ENCODE data around the gene FOXN3.

Gene FOXN3

GRCh38 chr14:89360277-89360676, 56.8 kb downstream of the FOXN3 start:
- no peak for DNase-seq (ENCODE audit: low read depth, low spot score)

- DNase-seq (ENCODE audit: low read depth, low spot score), result no peak
These were observed 57.4 kb downstream of the FOXN3 start for GRCh38 chr14:89359477-89360222.

DNA sequence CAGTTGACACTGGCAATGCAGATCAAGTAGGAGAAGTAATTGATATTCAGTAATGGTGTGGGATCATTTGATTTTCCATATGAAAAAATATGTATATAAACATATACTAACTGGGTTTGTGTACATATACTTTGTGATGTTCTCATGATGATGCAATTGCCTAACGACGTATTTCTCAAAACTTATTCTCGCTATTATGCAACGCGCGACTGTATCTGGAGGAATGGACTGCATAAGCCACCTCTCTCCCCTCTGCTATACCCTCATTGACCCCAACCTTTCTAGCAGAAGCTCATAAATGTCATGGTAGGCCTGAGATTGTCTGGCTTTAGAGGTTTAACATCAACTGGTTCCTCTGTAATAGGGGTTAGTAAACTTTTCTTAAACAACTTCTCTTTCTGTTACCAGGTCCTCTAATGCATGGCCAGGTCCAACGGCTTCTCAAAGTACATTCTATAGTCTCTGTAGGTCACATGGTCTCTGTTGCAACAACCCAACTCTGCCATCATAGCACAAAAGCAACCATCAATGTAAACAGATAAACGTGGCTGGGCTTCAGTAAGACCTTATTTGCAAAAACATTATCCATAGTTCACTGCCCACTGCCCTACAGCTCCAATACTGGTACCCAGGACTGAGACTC, 59.3 kb downstream of the FOXN3 start:
- no peak for DNase-seq (ENCODE audit: low read depth, low spot score)

DNA sequence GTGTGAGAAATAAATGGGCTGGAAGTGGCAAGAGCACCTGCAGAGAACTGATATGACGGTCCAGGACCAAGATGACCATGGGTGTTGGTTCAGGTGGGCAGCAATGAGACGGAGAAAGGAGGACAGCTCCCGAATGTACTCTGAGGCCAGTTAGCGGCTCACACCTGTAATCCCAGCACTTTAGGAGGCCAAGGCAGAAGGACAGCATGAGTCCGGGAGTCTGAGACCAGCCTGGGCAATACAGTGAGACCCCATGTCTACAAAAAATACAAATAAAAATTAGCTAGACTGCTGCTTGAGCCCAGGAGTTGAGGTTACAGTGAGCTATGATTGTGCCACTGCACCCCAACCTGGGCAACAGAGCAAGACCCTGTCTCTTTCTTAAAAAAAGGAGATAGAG, 60.1 kb downstream of the FOXN3 start:
- DNase-seq (ENCODE audit: low read depth, low spot score), result no peak

DNA sequence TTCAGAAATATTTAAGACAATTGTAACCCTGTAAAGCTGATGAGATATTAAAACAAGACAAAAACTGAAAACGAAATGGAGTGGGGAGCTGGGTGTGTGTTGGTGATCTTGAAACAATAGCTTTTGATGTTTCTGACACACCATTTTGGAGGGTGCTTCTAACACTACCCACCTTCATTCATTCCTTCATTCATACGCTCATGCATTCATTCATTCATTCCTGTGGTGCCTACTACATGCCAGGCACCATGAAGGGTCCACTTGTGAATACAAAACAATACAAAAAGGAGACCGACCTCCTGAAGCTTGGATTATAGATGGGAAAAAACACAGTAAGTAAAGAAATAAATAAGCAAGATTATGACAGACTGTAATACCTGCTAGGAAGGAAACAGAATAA, 60.5 kb downstream of the FOXN3 start:
- no peak for DNase-seq (ENCODE audit: low read depth, low spot score)

- DNase-seq (ENCODE audit: low read depth, low spot score), result no peak
These were observed 63.3 kb downstream of the FOXN3 start for GRCh38 chr14:89353766-89354113.

- DNase-seq (ENCODE audit: low read depth, low spot score), result no peak
These were observed 63.9 kb downstream of the FOXN3 start for GRCh38 chr14:89352976-89353765.

GRCh38 chr14:89351516-89352404, 65.3 kb downstream of the FOXN3 start:
- no peak for DNase-seq (ENCODE audit: low read depth, low spot score)

DNA sequence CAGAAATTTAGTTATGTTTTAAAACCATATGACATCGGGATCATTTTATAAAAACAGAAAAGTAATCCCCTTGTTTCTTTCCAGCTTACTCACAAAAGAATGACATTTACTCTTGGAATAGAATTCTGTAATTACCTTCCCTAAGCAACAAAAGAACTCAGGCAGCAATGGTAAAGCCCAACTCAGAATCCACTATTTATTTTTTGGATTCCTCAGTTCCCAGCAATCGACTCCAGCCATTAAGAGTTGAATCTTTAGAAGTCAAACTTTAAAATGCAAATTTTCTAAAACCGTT, 65.9 kb downstream of the FOXN3 start:
- DNase-seq (ENCODE audit: low read depth, low spot score), result no peak

- no peak for DNase-seq (ENCODE audit: low read depth, low spot score)
These were observed 66.9 kb downstream of the FOXN3 start for GRCh38 chr14:89350152-89350551.

- DNase-seq (ENCODE audit: low read depth, low spot score), result no peak
These were observed 67.6 kb downstream of the FOXN3 start for GRCh38 chr14:89349171-89350008.

- DNase-seq (ENCODE audit: low read depth, low spot score), result no peak
These were observed 68.3 kb downstream of the FOXN3 start for GRCh38 chr14:89348722-89349121.

GRCh38 chr14:89347885-89348284, 69.1 kb downstream of the FOXN3 start:
- no peak for DNase-seq (ENCODE audit: low read depth, low spot score)

DNA sequence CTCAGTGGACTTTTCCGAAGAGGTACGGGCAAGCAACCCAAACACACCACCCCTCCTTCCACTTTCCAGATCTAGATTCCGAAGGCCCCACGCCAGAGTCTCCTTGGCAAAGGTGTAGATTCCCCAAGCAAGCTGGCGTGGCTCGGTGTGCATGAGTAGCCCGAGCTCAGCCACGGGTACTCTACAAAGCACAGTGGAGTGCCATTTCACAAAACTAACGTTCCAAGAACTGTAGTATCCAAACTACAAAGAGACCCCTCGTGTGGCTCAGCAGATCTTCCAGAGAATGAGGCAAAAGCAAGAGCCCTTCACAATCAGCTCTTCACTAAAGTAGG, 72.1 kb downstream of the FOXN3 start:
- no peak for DNase-seq (ENCODE audit: low read depth, low spot score)

DNA sequence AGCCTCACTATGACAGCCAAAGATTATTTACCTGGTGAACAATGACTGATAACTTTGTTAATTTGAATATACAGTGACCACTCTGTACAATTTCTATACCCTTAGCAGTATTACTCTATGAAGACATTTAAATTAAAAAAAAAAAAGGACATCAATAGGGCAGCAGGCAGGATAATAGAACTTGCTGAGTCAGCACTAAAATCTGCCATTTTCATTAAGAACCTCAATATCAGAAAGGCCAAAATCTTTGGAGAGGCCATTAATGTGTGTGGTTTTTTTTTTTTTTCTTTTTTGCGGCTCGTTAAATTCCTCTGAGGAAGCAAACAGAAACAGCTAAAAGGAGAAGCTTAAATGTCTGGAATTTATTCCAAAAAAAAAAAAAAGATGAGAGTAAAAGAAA, 73.7 kb downstream of the FOXN3 start:
- DNase-seq (ENCODE audit: low read depth, low spot score), result no peak

GRCh38 chr14:89342049-89342448, 75.0 kb downstream of the FOXN3 start:
- DNase-seq (ENCODE audit: low read depth, low spot score), result no peak

DNA sequence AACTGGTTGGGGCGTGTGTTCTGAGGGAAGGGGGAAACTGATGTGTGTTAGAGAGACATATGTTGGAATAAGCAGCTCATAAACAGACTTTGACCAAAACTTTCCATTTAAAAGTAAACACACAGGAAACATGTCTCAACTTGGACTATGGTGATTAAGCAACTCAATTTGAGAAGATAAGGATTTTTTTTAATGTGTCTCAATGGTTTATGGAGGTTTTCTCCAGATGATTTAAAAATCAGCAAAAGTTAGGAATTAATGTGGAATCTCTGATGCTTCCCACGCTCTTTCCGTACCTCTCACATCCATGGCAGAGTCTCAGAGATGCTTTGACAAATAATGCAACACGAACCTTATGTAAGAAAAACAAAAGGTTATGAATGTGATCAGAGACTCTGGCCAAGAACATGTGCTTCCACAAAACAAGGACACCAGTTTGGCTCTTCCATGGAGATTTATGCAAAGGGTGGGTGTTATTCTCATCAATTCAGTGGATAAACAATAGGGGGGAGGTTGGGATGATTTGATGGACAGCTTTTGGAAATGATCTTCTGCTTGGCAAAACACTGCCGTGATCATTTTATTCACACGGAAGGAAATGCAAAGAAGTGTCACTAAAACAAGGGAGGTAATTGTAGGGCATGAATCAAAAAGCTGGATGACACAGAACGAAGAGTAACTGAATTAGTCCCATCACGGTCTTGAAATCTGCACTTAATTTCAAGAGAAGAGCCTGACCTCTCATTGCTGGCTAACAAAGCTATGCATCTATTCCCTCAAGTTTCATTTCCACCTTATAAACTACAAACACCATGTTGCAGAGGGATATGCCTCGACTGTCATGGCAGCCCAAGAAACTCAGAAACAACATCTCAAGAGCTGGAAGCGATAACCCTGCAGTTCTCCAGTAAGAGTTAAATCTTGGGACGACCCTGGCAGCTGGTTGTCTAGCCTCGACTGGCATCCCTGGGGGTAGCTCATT, 76.5 kb downstream of the FOXN3 start:
- DNase-seq (ENCODE audit: low read depth, low spot score), result no peak

- DNase-seq (ENCODE audit: low read depth, low spot score), result no peak
These were observed 77.5 kb downstream of the FOXN3 start for GRCh38 chr14:89339579-89339978.

DNA sequence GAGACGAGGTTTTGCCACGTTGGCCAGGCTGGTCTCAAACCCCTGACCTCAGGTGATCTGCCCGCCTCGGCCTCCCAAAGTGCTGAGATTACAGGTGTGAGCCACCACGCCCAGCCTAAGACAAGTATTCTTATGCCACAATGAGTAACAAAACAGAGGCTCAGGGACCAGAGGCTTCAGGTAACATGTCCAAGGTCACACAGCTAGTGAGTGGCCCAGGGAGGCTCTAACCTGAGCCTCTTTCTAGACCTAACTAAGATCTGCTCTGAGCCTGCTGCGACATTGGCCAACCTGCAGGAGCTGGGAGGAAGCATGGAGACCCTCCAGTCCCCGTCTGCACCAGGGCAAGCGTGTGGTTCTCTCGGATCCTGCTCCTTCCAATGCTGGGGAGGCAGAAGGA, 77.9 kb downstream of the FOXN3 start:
- DNase-seq (ENCODE audit: low read depth, low spot score), result no peak

GRCh38 chr14:89336338-89336737, 80.7 kb downstream of the FOXN3 start:
- no peak for DNase-seq (ENCODE audit: low read depth, low spot score)

All from activated naive CD8-positive, alpha-beta T cell treated with anti-CD3 and anti-CD28 coated beads, Interleukin-2, amount 50 U/mL, for 16 hours (primary cell).